Measurements from ENCODE around the gene MYOG. TPM values are rescaled to one million over a fixed set of nuclear protein-coding genes. Genes with fewer than 3 reads are reported as not detected.

The MYOG gene
- total RNA-seq, 2 donors from 2014 or later, result 4.4 TPM; not detected in 1

DNA sequence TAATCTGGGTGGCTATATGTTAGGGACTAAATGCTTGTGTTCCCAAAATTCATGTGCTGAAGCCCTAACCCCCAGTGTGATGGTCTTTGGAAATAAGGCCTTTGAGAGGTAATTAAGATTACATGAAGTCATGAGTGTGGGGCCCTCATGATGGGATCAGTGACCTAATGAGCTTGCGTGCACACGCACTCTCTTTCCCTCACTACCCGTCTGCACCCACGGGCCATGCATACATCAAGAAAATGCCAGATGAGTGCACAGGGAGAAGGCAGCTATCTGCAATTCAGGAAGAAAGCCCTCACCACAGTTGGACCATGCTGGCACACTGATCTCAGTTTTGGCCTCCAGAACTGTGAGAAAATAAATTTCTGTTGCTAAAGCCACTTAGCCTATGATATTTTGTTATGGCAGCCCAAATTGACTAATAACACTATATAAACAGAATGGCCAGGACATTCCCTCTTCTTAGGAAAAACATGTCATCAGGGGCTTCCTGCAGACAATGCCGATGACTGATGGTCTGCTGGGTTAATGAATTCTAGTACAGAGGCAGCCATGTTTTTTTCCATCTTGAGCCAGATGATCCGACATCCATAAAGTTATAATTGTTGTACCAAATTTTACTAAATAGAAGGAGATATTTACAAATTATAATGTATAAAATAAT is 18.1 kb upstream of the MYOG start:
- no peak for DNase-seq (ENCODE audit: low spot score)
- Histone ChIP-seq H3K9me3 (no peaks in the 10 kb centered on the region), H3K27me3 (replicated peaks; ENCODE audit: insufficient read depth) (peaks cover 2% of the 10 kb centered on the region), H3K4me1 (replicated peaks) (no peaks in the 10 kb centered on the region), H3K36me3 (no peaks in the 10 kb centered on the region), H3K27ac (no peak overlapping the region), H3K4me3 (no peak overlapping the region)
- 89% methylated on average over 6 of the region's 6 CpGs for WGBS
- TF ChIP-seq POLR2AphosphoS5 (IDR thresholded peaks at IDR 0.05) (no peak), POLR2A (IDR thresholded peaks at IDR 0.05) (no peak)
- TF ChIP-seq, protein P1, sequence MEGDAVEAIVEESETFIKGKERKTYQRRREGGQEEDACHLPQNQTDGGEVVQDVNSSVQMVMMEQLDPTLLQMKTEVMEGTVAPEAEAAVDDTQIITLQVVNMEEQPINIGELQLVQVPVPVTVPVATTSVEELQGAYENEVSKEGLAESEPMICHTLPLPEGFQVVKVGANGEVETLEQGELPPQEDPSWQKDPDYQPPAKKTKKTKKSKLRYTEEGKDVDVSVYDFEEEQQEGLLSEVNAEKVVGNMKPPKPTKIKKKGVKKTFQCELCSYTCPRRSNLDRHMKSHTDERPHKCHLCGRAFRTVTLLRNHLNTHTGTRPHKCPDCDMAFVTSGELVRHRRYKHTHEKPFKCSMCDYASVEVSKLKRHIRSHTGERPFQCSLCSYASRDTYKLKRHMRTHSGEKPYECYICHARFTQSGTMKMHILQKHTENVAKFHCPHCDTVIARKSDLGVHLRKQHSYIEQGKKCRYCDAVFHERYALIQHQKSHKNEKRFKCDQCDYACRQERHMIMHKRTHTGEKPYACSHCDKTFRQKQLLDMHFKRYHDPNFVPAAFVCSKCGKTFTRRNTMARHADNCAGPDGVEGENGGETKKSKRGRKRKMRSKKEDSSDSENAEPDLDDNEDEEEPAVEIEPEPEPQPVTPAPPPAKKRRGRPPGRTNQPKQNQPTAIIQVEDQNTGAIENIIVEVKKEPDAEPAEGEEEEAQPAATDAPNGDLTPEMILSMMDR (IDR thresholded peaks at IDR 0.05), result no peak
- intact Hi-C loops (cut with DNase I), result no loop called here

DNA sequence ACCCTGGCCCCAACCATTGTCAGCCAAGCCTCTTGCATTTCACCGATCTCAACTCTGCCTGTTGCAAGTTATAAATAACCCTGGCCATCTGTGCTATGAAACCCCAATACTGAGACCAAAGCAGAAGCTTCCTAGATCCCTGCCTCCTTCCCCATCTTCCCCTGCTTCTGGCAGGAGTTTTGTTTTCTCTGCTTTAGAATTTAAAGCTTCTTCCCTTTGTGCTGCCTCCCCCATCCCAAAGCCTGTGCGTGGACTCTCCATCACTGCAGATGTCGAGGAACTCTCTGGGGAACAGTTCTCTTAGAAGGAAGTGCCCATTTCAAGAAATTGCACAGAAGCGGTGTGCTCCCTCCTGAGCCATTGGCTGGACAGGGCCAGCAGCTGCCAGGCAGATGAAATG is 17.4 kb upstream of the MYOG start:
- DNase-seq (ENCODE audit: low spot score), result no peak
- WGBS, result 67% methylated on average over 4 of the region's 4 CpGs
- TF ChIP-seq POLR2A (IDR thresholded peaks at IDR 0.05) (no peak), POLR2AphosphoS5 (IDR thresholded peaks at IDR 0.05) (no peak)
- TF ChIP-seq, protein P1 (IDR thresholded peaks at IDR 0.05), result no peak

DNA sequence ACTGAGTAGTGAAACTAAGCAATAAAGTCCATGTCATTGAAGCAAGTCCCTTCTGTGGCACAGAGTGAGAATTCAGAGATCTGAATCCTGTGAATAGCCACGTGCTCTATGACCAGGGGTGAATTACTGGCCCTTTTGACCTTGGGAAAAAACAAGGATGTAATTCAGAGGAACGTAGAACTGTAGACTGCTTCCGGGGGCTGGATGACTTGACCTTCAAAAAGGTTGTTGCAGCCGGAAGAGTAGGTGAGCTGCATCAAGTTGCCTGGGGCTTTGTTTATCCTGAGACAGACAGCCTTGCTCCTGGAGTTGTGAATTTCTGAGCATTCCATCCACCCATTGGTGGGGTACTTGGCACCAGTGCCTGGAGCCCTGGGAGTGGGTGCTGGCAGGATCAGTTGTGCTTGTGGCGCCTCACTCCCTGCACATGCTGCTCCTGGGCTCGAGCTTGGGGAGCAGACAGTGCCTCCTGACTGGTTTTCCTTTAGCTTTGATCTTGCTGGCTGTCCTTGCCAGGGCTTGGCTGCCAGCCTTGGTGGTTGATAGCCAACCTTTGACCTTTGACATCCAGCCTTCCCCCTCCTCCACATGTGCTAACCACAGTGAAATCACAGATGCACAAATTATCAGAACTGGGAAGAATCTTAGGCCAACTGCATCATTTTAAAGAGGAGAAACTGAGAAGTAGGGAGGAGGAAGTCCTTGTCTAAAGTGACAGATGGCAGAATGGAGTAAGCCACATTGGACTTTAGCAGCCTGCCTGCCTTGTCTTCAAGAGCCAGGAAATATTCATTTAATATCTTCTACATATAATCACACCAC is 16.2 kb upstream of the MYOG start:
- Histone ChIP-seq H3K4me1 (replicated peaks) (no peaks in the 10 kb centered on the region), H3K27me3 (replicated peaks; ENCODE audit: insufficient read depth) (no peaks in the 10 kb centered on the region), H3K4me3 (no peak overlapping the region), H3K27ac (no peak overlapping the region), H3K36me3 (no peaks in the 10 kb centered on the region), H3K9me3 (no peaks in the 10 kb centered on the region)
- no peak for DNase-seq (ENCODE audit: low spot score)
- 75% methylated on average over 6 of the region's 6 CpGs for WGBS
- intact Hi-C loops (cut with DNase I), result no loop called here
- TF ChIP-seq POLR2A (IDR thresholded peaks at IDR 0.05) (no peak), POLR2AphosphoS5 (IDR thresholded peaks at IDR 0.05) (no peak)
- TF ChIP-seq, protein P1 (IDR thresholded peaks at IDR 0.05), result no peak

More for the DNA sequence above, 17.4 kb upstream of the MYOG start:
- Histone ChIP-seq H3K9me3 (no peaks in the 10 kb centered on the region), H3K4me3 (no peak overlapping the region), H3K36me3 (no peaks in the 10 kb centered on the region), H3K27me3 (replicated peaks; ENCODE audit: insufficient read depth) (no peaks in the 10 kb centered on the region), H3K27ac (no peak overlapping the region), H3K4me1 (replicated peaks) (no peaks in the 10 kb centered on the region)
- intact Hi-C loops (cut with DNase I), result no loop called here

DNA sequence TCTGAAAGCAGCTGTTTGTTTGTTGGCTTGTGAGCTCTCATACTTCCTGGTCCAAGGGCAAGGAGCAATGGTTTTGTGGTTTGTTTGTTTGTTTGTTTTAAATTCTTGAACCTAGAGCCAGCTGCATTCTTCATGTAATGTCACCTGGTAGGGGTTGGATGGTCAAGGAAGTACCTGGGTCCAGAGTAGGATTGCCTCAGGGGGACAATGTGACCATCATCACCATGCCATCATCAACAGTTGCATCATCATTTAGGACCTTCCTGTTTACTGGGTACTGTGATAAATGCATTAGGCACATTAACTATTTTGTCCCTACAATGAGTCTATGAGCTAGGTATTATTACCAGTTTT is 14.7 kb upstream of the MYOG start:
- Histone ChIP-seq H3K4me1 (replicated peaks) (no peaks in the 10 kb centered on the region), H3K4me3 (no peak overlapping the region), H3K9me3 (no peaks in the 10 kb centered on the region), H3K27me3 (replicated peaks; ENCODE audit: insufficient read depth) (no peaks in the 10 kb centered on the region), H3K36me3 (no peaks in the 10 kb centered on the region), H3K27ac (peak overlapping the region in 1 of 2 donors; percentile 15)
- TF ChIP-seq POLR2A (IDR thresholded peaks at IDR 0.05) (no peak), POLR2AphosphoS5 (IDR thresholded peaks at IDR 0.05) (no peak)
- TF ChIP-seq, protein P1 (IDR thresholded peaks at IDR 0.05), result no peak
- DNase-seq (ENCODE audit: low spot score), result no peak
- intact Hi-C loops (cut with DNase I), result no loop called here

All from prostate gland (tissue), 2 donors.